ENCODE data around the gene ARMC12.

DNA sequence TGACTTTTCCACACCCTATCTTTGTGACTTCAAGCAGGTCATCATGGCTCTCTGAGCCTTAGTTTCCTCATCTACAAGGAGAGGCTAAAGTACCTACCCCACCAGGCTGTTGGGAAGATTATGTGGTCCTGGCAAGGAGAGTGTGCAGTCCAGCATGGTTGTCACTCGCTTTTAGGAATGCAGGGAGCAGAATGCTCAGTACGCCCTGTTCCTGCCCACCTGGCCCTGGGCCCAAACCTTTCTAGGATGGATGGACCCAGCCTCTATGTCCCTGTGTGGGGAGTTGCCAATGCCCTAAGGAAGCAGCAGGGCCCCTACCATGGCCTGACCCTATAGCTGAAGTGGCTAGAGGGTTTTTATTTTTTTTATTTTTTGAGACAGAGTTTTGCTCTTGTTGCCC, 41.6 kb downstream of the ARMC12 start:
- TF ChIP-seq CTCF (IDR thresholded peaks at IDR 0.05; ENCODE audit: low read depth, low read length, poor library complexity, severe bottlenecking) = no peak
- TF ChIP-seq EZH2phosphoT487 (IDR thresholded peaks at IDR 0.05; ENCODE audit: borderline replicate concordance, low read length) = no peak
